Activated gamma-delta T cell treated with Interleukin-2 at 50 U/mL for 16 hours (primary cell): Measurements from ENCODE around the gene SLC25A22.
A peak's percentile ranks its signal among the peaks of the same experiment; 100 is the strongest.

Source experiments
- DNase-seq: peaks from one replicate; pipeline ENCODE4 v3.0.0-alpha.2; 2020

Gene SLC25A22

GRCh38 chr11:820655-821511 is 22.8 kb upstream of the SLC25A22 start:
- DNase-seq: no peak

GRCh38 chr11:819943-820649 is 22.0 kb upstream of the SLC25A22 start:
- peak; percentile 97 for DNase-seq

GRCh38 chr11:819129-819931 is 21.2 kb upstream of the SLC25A22 start:
- peak; percentile 91 for DNase-seq

GRCh38 chr11:818396-819128 is 20.5 kb upstream of the SLC25A22 start, which contains the start of gene PNPLA2:
Gene PNPLA2 (plus strand): TSS chr11:818914. CDS start chr11:819719, 805 bp downstream.
- no peak for DNase-seq

- no peak for DNase-seq
These were observed 18.3 kb upstream of the SLC25A22 start for GRCh38 chr11:816433-816779.

GRCh38 chr11:815675-816432 is 17.8 kb upstream of the SLC25A22 start:
- no peak for DNase-seq

- no peak for DNase-seq
These were observed 15.5 kb upstream of the SLC25A22 start for GRCh38 chr11:813456-814096.

GRCh38 chr11:813072-813455 is 15.0 kb upstream of the SLC25A22 start:
- no peak for DNase-seq

- no peak for DNase-seq
These were observed 14.3 kb upstream of the SLC25A22 start for GRCh38 chr11:812390-812789.

- DNase-seq: no peak
These were observed 13.6 kb upstream of the SLC25A22 start for GRCh38 chr11:811446-812245.

GRCh38 chr11:810040-810567 is 12.0 kb upstream of the SLC25A22 start:
- DNase-seq: no peak

- peak; percentile 95 for DNase-seq
These were observed 11.4 kb upstream of the SLC25A22 start, which contains the start of gene RPLP2 for GRCh38 chr11:809287-810039. Gene RPLP2 (plus strand): TSS chr11:809967. CDS start chr11:810235, 268 bp downstream.

GRCh38 chr11:808427-809286 is 10.6 kb upstream of the SLC25A22 start:
- no peak for DNase-seq

- no peak for DNase-seq
These were observed 6.5 kb upstream of the SLC25A22 start for GRCh38 chr11:804599-804964.

GRCh38 chr11:803770-804598 is 5.9 kb upstream of the SLC25A22 start:
- no peak for DNase-seq

- DNase-seq: no peak
These were observed 5.3 kb upstream of the SLC25A22 start for GRCh38 chr11:803467-803742.

- no peak for DNase-seq
These were observed 4.8 kb upstream of the SLC25A22 start for GRCh38 chr11:802693-803466.
